Measurements from ENCODE around the gene TM4SF18.
A peak's percentile ranks its signal among the peaks of the same experiment; 100 is the strongest.
"Not testable (repeated sequence)": the region's sequence is repeated elsewhere in the genome, so short reads cannot be mapped to it uniquely, and the experiment has no call there.

TM4SF18 gene

DNA sequence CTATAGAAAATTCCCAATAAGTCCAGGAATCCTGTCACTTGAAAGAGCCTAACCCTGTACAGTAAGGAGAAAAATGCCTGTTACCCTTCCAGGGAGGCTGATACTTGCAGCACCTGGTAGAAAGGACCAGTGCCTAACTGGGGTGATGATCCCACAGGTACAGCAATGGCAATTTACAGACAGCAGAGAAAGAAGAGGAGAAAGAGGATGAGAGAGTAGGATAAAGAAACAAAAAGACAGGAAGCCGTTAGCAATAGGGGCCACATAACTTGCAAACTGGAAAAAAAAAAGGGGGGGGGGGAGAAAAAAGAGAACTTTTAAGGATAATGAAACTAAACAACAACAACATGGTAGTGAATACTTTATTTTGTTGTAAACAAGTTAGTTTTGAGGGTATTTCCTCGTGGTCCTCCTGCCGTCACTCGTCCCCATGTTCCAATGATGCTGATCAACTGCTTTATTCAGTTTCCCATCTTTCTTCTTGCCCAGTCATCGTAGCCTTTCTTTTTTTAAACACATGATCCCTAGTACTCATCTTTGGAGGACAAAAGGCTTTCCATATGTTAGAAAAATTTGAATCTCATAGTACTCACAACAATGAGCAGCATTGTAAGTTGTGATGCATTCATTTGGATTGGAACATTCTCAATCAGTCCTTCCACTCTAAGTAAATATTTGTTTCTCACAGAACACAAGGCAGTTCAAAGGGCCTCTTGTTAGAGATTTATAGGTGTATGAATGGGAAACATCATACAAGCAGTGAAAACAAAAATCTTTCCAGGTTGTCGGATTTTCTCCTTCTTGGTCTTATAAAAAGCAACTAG, 35.5 kb upstream of the TM4SF18 start:
- DNase-seq (ENCODE audit: low spot score): peak; percentile 47

DNA sequence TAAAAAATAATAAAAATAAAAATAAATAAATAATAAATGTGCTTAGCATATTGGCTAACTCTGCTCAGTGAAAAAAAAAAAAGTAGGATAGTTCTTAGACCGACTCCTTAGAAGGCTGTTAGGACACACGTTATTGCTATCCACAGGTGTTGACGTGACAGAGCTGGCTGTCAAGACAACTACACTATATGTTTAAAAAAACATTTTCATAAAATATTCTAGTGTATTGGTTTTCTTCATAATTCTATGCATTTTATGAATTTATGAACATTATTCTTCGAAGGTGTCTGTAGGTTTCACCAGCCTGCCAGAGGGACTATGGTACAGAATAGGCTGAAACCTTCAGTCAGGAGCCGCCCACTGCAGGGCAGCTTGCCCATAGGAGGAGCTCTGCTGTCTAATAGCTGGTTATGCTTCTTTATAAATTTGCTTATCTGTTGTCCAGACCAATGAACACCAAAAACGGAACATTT, 34.8 kb upstream of the TM4SF18 start:
- peak; percentile 42 for DNase-seq (ENCODE audit: low spot score)

DNA sequence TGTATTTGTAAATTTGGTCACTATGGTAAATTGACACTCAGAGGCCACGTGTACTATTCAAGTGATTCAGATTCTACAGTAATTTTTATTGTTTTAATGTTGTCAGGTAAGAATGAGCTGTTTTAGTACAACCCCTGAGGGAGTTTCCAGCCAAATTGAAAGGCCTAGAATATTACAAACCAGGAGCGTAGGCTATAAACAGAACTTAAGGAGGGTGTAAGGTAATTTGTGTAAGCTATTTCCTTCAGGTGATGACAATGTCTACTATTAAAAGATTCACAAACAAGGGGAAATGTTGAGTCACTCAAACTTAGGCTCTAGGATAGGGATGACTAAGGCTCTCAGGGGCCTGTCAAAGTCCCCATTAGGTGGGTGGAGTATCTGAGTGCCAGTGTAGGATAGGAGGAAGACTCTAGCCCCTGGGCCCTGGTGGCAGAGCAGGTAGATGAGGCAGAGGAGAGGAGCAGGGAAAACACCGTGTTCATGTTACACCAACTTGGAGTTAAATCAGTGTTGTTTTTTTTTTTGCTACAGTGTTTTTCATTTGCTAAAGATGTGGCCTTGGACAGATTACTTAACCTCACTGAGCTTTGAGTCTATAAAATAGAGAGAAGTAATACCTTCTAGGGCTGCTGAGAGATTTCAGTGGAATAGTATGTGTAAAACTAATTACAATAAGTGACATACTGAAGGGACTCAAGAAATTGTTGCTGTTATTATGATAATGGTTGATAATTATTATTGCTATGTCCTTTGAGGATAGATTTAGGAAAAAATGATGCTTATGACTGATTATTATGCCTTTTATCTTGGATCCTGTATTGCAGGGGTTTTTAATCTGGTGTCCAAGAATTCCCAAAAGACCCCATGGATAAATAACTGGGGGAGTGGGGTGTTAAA, 33.8 kb upstream of the TM4SF18 start:
- peak; percentile 96 for DNase-seq (ENCODE audit: low spot score)

DNA sequence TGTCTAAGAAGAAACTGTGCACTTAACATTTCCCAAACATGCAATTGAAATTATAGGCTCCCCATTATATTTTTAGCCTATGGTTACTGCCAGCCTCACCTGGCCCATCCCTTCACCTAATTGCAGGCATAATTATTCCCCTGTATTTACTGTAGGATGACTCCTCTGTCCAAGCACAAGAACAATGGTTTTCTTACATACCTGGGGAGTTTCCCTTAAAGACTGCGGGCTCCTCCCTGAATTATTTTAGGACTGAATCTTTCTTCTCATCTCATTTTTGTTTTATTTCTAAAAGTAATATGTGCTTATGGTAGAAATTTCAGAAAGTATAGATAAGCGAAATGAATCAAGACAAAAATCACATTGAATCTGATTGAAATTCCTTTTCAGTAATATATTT, 32.6 kb upstream of the TM4SF18 start:
- DNase-seq (ENCODE audit: low spot score): peak; percentile 68

DNA sequence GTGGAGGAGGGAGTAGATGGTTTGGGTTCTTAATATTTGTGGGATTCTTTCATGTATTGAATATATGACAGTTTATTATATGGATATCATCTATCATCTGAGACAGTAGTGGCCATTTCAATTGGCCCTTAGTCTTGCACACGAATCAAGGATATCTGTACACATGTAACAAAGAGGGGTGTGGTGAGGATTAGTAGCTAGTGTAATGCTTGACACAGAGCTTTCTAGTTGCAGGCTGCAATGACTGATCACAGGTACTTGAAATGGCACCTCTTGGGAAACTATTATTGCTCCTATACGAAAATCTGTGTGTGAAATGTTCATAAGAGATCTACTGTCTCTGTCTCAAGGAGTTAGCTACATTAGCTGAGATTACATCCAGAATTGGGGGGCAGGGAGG, 31.2 kb upstream of the TM4SF18 start:
- DNase-seq (ENCODE audit: low spot score): no peak

DNA sequence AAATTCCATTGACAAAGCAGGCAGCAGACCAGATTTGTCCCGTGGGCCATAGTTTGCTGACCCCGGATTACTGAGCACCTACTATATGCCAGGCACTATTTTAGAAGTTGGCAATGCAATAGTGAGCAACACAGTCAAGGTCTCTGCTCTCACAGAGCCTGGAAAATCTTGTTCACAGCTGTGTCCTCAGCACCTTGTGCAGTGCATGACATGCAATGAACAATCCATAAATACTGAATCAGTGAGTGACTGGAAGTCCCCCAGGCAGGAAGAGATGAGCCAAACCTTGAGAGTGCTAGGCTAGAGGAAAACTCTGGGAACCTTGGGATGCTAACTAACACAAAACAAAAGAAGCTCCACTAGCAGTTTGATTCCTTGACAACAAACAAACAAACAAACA, 29.6 kb upstream of the TM4SF18 start:
- no peak for DNase-seq (ENCODE audit: low spot score)

DNA sequence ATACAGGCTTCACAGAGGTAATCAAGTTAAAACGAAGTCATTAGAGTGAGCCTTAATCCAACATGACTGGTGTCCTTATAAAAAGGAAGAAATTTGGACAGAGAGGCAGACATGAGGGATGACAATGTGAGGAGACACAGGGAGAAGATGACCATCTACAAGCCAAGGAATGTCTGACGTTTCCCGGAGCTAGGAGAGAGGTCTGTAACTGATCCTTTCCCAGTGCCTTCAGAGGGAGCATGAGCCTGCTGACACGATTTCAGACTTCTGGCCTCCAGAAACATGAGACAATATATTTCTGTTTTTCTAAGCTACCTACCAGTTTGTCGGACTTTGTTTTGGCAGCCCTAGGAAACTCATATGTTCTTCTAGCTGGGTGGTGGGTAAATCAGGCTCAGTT, 28.9 kb upstream of the TM4SF18 start:
- DNase-seq (ENCODE audit: low spot score): no peak

DNA sequence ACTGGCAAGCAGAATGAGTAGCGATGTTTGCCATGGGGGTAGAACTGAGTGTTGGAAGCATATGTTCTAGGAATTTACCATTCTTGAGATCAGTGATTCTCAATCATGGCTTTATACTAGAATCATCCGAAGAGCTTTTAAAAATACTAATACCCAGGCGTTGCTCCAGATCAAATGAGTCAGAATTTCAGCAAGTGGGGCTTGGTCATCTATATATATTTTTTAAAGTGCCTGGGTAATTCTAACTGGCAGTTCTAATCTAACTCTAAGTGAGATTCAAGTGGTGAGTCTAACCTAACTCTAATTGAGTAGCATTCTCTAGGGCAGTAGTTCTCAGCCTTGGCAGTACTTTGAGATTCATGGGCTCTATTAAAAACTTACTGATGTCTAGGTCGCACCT, 23.2 kb upstream of the TM4SF18 start:
- DNase-seq (ENCODE audit: low spot score): no peak

DNA sequence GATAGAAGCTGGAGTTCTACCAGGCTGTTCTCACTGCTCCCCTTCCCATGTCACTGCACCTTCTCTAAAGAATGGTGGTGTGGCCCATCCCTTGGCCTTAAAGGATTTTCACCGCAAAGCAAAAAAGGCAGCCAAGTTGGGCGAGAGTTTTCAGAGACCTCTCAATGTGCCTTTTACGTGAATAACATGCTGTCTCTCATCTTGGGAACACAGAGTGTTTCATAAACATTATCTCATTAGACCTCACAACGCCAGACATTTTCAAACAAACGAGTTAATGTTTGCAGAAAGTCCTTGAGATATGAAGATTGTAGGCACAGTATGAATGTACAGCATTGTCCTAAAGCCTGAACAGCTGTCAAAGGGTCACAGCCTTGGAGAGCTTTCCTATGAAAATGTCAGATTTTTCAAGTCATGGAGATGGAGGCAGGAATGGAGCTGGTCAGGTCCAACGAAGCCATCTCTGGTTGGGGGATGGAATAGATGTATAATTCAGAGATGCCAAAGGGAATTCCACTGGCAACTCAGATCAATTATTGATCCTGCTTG, 22.7 kb upstream of the TM4SF18 start:
- DNase-seq (ENCODE audit: low spot score): no peak

DNA sequence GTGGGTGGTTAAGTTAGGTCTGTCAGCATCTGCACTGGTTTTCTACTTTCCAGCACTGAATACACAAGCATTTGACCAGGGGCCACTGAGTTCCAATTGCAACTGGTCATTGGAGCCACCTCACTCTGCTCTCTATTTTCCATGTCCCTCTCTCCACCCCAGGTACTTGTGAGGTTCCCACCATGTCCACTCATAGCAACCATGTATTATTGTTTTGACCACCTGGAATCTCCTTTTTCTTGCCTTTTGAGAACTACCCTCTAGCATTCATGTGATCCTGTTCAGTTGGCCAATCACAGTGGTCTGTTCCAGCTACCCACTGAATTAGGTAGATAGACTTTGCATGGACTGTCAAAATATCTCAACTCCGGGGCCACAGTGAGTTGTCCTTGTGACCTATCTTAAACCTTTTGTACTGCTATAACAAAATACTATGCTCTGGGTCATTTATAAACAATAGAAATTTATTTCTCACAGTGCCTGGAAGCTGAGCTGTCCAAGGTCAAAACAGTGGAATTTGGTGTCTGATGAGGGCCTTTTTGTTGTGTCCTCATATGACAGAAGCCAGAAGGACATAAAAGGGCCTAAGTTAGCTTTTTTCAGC, 20.2 kb upstream of the TM4SF18 start:
- no peak for DNase-seq (ENCODE audit: low spot score)

DNA sequence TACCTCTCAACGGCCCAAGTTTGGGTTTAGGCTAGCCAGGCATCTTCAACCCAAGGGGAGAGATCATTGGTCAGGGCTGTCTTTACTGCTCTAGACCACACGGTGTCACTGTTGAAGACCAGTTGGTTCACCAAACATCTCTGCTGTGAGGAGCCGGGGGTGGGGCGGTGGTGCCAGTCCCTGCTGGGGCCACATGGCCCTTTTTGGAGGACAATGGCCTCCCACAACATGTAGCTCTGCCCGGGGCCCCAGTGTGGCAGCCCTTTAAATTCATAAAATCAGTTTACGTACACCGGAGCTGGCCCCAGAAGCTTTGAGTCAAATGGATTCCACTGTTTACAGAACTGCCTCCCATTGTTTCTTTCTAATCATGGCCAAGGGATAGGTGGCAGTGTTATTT, 19.1 kb upstream of the TM4SF18 start:
- DNase-seq (ENCODE audit: low spot score): peak; percentile 71

DNA sequence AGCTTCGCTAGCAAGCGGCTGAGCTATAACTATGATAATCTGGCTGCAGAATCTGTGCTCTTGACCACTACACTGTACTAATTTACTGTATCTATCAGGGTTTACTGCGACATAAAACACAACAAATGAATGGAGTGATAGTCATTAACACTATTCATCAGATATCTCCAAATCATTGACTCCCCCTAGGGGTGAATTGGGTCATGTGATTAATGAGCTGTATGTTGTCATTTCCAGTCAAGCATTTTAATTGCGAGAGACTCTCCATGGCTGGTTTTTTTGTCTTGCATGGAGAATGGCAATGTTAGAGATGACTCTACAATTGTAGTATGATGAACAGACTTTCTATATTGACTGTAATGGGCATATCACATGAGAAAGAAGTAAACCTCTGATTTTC, 10.5 kb upstream of the TM4SF18 start:
- DNase-seq (ENCODE audit: low spot score): no peak

DNA sequence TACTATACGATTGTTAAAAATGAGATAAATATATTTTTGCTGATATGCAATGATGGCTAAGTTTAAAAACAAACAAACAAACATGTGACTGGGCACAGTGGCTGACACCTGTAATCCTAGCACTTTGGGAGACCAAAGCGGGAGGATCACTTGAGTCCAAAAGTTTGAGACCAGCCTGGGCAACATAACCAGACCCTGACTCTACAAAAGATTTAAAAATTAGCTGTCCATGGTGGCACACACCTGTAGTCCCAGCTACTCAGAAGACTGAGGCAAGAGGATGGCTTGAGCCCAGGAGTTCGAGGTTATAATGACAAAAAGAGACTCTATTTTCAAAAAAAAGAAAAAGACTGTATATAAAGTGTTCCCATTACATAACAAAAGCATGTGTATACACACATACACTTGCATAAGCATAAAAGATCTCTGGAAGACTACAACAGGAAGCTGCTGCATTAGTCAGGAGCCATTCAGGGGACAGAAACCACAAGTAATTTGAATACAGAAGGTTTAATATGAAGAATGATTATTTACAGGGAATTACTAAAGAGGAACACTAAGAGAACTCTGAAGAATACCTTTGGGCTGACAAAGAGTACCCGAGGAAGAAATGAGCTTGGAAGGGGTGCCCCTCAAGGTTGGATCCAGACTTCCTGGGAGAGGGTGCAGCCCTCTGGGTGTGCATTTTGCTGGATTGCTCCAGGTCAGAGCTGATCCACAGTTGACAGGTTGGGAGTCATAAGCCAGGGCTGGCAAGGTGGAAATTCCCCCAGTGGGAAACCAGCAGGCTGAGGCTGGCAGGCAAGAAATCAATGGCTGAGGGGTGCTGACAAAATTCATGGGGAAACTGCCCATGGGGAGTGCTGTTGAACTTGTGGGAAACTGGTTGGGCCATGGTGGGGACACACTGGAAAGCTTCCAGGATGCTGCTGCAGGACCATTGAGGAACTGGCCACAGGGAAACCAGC, 9.3 kb upstream of the TM4SF18 start:
- no peak for DNase-seq (ENCODE audit: low spot score)

DNA sequence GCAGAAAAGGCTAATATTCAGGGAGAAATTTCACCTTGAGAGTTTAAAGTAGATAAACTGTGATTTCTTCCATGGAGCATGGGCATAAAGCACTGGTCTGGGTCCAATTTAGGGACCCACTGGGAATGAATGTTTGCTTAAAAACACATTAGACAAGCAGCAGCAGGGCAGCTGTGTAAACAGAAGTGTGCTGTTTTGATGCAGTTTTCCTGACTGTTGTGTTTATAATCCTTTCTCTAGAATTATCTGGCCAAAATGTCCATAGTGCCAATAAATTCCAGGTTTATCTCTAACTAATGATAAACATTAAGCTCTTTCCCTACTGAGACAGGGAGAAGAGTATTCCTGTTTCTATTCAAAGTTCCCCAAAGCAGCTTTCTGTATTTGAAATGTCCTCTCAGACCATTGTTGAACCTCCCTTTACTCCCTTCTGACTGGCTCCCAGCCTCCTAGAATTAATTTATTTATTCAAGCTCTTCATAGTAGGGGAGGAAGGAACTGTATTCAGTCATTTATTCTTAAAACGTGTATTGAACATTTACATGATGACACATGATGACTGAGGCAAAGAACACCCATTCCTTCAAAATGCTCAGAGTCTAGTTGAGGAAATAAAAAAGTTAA, 7.0 kb upstream of the TM4SF18 start:
- no peak for DNase-seq (ENCODE audit: low spot score)

DNA sequence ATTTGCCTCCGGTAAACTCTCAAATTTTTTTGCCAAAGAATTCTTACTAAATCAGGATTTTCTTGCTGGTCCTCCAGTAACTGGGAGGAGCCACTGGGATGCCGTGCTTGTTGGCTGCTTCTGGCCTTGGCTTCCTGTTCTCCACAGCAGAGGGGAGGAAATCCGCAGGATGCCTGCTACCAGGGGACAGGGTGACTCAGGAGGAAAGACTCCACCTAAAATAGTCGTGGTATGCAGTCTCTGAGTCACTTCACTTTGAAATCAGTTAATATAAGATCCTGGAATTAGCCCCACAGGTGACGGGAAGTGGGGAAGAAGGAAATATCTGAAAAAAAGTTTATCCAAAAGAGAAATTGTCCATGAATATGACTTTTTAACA, 6.5 kb upstream of the TM4SF18 start:
- DNase-seq (ENCODE audit: low spot score): peak; percentile 93

DNA sequence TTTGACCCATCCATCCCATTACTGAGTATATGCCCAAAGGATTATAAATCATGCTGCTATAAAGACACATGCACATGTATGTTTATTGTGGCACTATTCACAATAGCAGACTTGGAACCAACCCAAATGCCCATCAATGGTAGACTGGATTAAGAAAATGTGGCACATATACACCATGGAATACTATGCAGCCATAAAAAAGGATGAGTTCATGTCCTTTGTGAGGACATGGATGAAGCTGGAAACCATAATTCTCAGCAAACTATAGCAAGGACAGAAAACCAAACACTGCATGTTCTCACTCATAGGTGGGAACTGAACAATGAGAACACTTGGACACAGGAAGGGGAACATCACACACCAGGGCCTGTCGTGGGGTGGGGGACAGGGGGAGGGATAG, 4.0 kb upstream of the TM4SF18 start:
- DNase-seq (ENCODE audit: low spot score): not testable (repeated sequence)

DNA sequence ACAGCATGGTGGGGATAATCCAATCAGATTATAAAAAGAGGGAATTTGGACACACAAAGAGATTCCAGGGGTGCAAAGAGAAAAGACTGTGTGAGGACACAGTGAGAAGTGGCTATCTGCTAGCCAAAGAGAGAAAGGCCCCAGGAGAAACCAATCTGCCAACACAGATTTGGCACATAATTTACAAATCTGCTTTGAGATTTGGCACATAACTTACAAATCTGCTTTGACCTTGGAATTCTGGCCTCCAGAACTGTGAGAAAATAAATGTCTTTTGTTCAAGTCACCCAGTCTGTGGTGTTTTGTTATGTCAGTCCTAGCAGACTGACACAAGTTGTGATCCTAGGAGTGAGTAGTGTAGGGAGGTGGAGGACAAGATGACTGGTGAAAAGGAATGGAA, 3.5 kb upstream of the TM4SF18 start:
- DNase-seq (ENCODE audit: low spot score): no peak

DNA sequence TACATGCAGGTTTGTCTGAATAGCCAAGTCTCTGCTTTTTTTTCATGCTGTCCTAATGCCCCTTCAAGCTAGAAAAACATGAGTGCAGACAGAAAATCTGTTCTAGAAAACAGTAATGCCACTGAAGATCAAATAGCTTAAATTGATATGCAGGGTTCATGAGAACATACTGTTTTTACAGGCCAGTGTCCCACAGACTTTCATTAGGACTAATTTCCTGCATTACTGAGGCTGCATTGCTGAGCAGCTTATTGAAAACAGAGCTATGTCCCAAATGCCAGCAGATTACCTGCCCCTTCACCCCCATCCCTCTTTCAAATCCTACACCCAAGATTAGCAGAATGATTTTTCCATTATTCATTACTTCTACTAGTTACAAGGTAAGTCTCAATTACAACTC, 665 bp downstream of the TM4SF18 start:
- DNase-seq (ENCODE audit: low spot score): no peak

DNA sequence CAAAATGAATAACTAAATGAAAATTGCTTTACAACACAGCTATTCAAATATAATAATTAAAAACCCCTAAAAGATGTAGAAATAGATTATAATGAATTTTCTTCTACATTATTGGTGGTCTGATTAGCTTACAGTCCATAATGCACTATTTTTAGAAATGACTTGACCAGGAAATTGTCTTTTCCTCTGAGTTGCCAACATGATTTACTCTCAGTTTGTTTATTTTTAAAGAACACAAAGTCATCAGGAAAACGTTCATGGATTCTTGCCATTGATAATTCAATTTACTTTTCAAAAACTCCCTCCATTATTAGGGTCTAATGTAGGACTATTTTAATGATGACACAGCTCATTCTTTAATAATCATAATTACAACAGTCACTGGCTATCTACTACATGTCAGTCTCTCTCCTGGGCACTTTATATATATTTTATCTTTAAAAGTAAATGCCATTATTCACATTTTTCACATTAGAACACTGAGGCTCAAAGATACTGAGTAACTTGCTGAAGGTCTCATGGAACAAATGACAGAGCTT, 1.1 kb downstream of the TM4SF18 start:
- no peak for DNase-seq (ENCODE audit: low spot score)

DNA sequence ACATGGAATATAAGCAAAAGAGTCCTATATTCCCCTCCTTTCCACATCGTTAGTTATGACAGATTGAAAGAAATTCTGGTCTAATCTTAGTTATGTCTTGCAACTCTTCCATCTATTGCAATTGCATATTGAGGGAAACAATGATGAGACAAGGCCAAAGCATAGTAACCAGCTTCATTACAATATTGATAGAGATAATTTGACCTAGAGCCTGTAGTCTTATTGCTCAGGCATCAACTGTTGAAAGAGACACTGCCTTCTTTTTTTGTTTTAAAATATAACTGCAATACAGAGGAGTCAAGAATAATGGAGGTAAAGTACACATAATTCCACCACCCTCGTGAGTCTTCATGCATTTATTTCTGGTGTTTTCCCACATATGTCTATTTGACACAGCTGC, 2.0 kb downstream of the TM4SF18 start:
- no peak for DNase-seq (ENCODE audit: low spot score)
